ENCODE results near the gene PGC. TPM values are rescaled to one million over a fixed set of nuclear protein-coding genes. Genes with fewer than 3 reads are reported as not detected.

PGC gene
- polyA plus RNA-seq, 1 donor from 2014 or later: not detected

GRCh38 chr6:41722969-41723529 is 24.1 kb downstream of the PGC start:
- Mint-ChIP-seq H3K27me3 (no peaks in the 10 kb centered on the region), H3K4me3 (peak overlapping the region; percentile 88 to 98 (median 94)), H3K4me1 (peaks cover 58 to 73% (median 69%) of the 10 kb centered on the region in 3 donors), H3K9me3 (no peaks in the 10 kb centered on the region), H3K36me3 (peaks cover 3% of the 10 kb centered on the region), H3K27ac (peak overlapping the region; percentile 66 to 97 (median 97))

DNA sequence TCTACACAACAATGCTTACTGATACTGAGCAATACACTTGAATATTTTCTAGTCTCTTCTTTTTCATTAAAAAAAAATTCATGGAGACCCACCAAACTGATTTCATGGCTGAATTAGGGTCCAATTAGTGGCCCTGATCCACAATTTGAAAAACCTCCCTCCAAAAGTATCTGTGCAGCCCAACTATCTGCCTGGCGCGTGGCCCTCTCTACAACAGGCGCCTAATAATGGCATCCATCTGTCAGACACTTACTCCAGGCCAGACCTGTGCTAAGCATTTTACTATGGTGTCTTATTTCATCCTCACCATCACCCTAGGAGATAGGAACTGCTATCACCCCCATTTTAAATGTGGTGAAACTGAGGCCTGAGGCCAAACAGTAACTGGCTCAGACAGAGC is 25.8 kb downstream of the PGC start:
- H3K9me3 Mint-ChIP-seq: no peaks in the 10 kb centered on the region
- H3K4me1 Mint-ChIP-seq: peaks cover 62 to 77% (median 75%) of the 10 kb centered on the region in 3 donors
- peak overlapping the region in 2 of 3 donors; percentile 66 to 92 for H3K27ac Mint-ChIP-seq
- H3K4me3 Mint-ChIP-seq: peak overlapping the region; percentile 75 to 98 (median 92)
- H3K27me3 Mint-ChIP-seq: no peaks in the 10 kb centered on the region
- peaks cover 1% of the 10 kb centered on the region for H3K36me3 Mint-ChIP-seq

DNA sequence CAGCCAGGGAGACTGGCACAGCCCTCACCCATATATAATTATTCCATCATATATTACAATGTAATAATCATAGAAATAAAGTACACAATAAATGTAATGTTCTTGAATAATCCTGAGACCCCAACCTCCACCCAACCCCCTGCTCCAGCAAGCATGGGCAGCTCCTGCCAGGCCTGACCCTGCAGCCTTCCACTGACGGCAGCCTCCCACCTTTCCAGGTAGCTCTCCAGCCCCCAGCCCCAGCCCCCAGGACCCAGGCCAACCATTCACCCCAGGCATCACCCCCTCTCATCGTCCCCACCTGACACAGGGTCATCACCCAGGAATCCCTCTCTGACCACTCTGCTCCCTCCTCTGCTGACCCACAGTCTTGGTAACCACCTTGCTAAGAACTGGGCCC is 26.4 kb downstream of the PGC start:
- Mint-ChIP-seq H3K36me3 (peaks cover 1% of the 10 kb centered on the region), H3K9me3 (no peaks in the 10 kb centered on the region), H3K4me3 (peak overlapping the region; percentile 75 to 98 (median 92)), H3K27me3 (no peaks in the 10 kb centered on the region), H3K27ac (peak overlapping the region; percentile 66 to 92 (median 84)), H3K4me1 (peaks cover 61 to 79% (median 78%) of the 10 kb centered on the region in 3 donors)

GRCh38 chr6:41720262-41720620 is 27.0 kb downstream of the PGC start:
- no peaks in the 10 kb centered on the region for H3K27me3 Mint-ChIP-seq

GRCh38 chr6:41719436-41720261 is 27.5 kb downstream of the PGC start:
- Mint-ChIP-seq H3K4me1 (peaks cover 53 to 75% (median 73%) of the 10 kb centered on the region in 3 donors), H3K27me3 (no peaks in the 10 kb centered on the region), H3K36me3 (peaks cover 1% of the 10 kb centered on the region), H3K27ac (peak overlapping the region; percentile 66 to 91 (median 84)), H3K9me3 (no peaks in the 10 kb centered on the region), H3K4me3 (peak overlapping the region in 3 of 4 donors; percentile 65 to 94 (median 85))

More at GRCh38 chr6:41720262-41720620, 27.0 kb downstream of the PGC start:
- peaks cover 59 to 77% (median 76%) of the 10 kb centered on the region in 3 donors for H3K4me1 Mint-ChIP-seq
- peaks cover 1% of the 10 kb centered on the region for H3K36me3 Mint-ChIP-seq
- H3K9me3 Mint-ChIP-seq: no peaks in the 10 kb centered on the region
- H3K27ac Mint-ChIP-seq: peak overlapping the region; percentile 66 to 91 (median 84)
- H3K4me3 Mint-ChIP-seq: peak overlapping the region; percentile 22 to 94 (median 52)

DNA sequence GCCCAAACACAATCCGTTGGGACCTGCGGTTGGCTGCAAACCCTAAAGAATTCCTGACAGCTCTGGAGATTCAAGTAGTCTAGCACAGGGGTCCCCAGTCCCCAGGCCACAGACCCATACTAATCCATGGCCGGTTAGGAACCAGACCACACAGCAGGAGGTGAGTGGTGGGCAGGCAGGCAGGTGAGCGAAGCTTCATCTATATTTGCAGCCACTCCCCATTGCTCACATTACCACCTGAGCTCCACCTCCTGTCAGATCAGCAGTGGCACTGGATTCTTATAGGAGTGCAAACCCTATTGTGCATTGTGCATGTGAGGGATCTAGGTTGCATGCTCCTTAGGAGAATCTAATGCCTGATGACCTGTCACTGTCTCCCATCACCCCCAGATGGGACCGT is 28.4 kb downstream of the PGC start:
- Mint-ChIP-seq H3K27me3 (peaks cover 3% of the 10 kb centered on the region), H3K27ac (peak overlapping the region in 2 of 3 donors; percentile 66 to 73), H3K4me1 (peaks cover 54 to 77% (median 71%) of the 10 kb centered on the region in 3 donors), H3K9me3 (no peaks in the 10 kb centered on the region), H3K4me3 (peak overlapping the region in 3 of 4 donors; percentile 61 to 94 (median 70)), H3K36me3 (peaks cover under 1% of the 10 kb centered on the region)

DNA sequence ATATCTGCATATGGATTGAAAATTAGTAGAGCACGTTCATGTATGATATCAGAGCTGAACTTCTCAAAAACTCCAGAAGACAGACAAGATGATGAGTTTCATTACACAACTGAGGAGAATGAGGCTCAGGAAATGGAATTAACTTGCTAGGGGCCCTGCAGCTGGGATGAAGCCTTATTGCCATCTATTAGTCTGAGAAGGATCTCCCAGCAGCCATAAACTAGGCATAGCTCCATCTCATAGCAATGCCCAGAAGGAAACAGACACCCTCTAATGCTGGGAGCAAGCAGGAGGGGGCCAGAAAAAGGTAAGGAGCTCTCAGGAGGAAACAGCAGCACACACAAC is 29.8 kb downstream of the PGC start:
- Mint-ChIP-seq H3K27ac (peak overlapping the region; percentile 41 to 94 (median 66)), H3K36me3 (no peaks in the 10 kb centered on the region), H3K9me3 (no peaks in the 10 kb centered on the region), H3K4me1 (peaks cover 57 to 77% (median 67%) of the 10 kb centered on the region in 3 donors), H3K27me3 (peaks cover 3% of the 10 kb centered on the region), H3K4me3 (peak overlapping the region; percentile 67 to 87 (median 73))

- Mint-ChIP-seq H3K4me3 (peak overlapping the region; percentile 68 to 87 (median 73)), H3K4me1 (peaks cover 57 to 77% (median 62%) of the 10 kb centered on the region in 3 donors), H3K27me3 (peaks cover 3% of the 10 kb centered on the region)
These were observed 30.4 kb downstream of the PGC start for GRCh38 chr6:41716516-41717391.

DNA sequence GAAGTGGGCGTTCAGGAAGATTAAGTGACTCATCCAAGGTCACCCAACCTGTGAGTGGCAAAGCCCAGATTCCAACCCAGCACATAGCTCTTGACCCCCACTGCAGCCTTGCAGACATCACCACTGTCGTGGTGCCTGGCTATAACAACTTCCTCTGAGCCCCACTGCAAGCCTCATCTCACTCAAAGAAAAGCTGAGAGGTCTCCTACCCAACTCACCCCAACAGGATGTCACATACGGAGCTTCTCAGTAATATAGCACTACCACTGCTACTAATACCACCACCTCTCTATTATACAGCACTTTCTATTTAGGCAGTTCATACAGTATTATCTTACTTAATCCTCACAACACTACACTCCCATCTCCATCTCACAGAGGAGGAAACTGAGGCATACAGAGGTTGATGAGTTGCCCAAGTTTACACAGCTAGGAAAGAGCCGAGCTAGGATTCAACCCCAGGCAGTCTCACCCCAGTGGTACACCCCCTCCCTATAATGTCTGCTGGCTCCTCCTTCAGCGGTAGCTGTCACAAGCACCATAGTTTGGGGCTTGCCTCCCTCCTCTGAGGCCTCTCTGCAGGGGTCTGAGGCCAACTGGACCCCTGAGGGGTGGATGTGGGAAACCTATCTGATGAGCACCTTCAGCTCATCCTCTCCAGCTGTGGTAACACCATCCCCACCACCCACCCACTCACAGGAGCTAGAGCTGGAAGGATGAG is 31.2 kb downstream of the PGC start:
- Mint-ChIP-seq H3K27ac (peak overlapping the region; percentile 41 to 94 (median 66)), H3K36me3 (peaks cover 2% of the 10 kb centered on the region), H3K4me1 (peaks cover 50 to 73% (median 55%) of the 10 kb centered on the region in 3 donors), H3K9me3 (no peaks in the 10 kb centered on the region), H3K27me3 (peaks cover 3% of the 10 kb centered on the region), H3K4me3 (peak overlapping the region; percentile 22 to 87 (median 61))

More at GRCh38 chr6:41716516-41717391, 30.4 kb downstream of the PGC start:
- Mint-ChIP-seq H3K27ac (peak overlapping the region; percentile 41 to 94 (median 66)), H3K9me3 (no peaks in the 10 kb centered on the region), H3K36me3 (no peaks in the 10 kb centered on the region)

DNA sequence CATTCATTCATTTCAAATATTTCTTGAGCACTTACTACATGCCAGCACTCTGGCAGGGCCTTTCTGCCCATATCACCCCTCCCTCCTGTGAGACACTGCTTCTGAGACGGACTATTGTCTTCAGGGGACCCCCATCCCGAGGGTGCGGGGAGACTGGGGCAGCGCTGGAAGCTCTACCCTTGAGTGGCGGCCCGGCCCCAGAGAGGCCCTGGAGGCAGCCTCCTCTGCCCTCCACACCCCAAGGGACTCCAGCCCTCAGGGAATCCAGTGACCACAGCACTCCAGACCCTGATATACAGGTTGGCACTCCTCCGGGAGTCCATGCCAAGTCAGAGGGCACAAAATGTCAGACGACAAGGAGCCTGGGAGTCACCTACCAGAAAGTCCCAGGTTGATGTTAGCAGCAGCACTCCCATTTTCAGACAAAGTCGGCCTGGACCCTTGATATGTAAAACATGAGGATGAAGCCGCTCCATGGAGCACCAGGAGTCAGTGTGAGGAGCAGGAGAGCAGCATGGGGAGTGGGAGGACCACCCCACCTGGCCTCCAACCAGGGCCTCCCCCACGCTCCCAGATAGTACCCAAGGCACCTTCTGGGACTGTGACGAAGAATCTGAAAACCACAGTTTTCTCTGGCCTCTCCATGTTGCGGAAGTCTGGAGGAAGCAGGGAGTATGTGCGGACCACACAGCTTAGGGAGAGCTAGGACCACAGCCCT is 32.5 kb downstream of the PGC start:
- H3K27ac Mint-ChIP-seq: peak overlapping the region; percentile 41 to 87 (median 86)
- peaks cover 5% of the 10 kb centered on the region for H3K36me3 Mint-ChIP-seq

DNA sequence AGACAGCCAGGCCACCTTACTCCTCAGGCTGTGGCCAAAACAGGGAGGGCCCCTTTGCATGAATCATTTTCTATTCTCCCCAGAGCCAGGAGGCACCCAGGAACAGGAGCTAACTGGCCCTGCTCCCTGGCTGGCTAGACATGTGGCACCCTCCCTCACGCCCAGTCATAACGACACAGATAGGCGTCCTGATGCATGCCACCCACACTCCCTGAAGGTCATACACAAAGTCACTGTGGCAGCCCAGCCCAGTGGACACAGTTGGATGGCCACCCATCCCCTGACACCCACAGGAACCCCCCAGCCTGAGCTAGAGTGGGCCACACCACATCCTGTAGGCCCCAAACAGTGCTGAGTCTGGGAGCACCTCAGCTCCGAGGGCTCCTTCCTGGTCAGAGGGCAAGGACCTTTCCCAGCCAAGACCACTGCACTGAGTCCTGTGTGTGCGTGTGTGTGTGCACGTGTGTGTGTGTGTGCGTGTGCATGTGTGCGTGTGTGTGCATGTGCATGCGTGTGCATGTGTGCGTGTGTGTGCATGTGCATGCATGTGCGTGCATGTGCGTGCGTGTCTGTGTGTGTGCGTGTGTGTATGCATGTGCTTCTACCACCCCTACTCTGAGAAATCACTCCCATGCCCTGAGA is 33.4 kb downstream of the PGC start:
- H3K9me3 Mint-ChIP-seq: no peaks in the 10 kb centered on the region
- H3K36me3 Mint-ChIP-seq: peaks cover 5% of the 10 kb centered on the region
- H3K27me3 Mint-ChIP-seq: peaks cover 3% of the 10 kb centered on the region
- H3K27ac Mint-ChIP-seq: peak overlapping the region; percentile 41 to 92 (median 87)
- H3K4me3 Mint-ChIP-seq: peak overlapping the region; percentile 72 to 92 (median 79)
- peaks cover 44 to 69% (median 51%) of the 10 kb centered on the region in 3 donors for H3K4me1 Mint-ChIP-seq

More for the DNA sequence above, 32.5 kb downstream of the PGC start:
- Mint-ChIP-seq H3K4me3 (peak overlapping the region in 3 of 4 donors; percentile 73 to 92 (median 85)), H3K27me3 (peaks cover 3% of the 10 kb centered on the region), H3K9me3 (no peaks in the 10 kb centered on the region), H3K4me1 (peaks cover 49 to 71% (median 54%) of the 10 kb centered on the region in 3 donors)

DNA sequence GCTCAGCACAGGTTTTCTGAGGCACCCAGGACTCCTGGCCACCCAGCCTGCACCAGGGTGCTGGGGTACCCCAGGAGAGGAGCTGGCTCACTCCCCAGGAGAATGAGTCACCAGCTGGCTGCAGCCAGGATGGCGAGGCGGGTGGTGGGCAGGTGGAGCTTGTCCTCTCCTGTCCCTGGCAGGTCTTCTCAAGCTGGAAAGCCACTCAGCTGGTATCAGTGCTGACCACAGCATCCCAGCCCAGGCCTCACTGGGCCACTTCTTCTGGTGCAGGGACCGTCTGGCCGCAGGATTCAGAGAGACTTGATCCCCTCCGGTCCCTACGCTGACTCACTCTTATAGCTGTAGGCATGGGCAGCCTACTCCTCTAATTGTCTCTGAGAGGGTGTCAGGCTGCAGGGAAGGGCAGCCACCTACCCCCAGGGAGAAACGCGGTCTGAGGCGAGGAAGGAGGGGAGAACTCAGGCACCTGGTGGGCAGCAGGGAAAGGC is 34.0 kb downstream of the PGC start:
- peak overlapping the region; percentile 54 to 92 (median 79) for H3K4me3 Mint-ChIP-seq
- peaks cover 5% of the 10 kb centered on the region for H3K36me3 Mint-ChIP-seq
- peaks cover 50 to 71% (median 53%) of the 10 kb centered on the region in 3 donors for H3K4me1 Mint-ChIP-seq

GRCh38 chr6:41712651-41713103 is 34.5 kb downstream of the PGC start:
- H3K4me1 Mint-ChIP-seq: peaks cover 50 to 71% (median 56%) of the 10 kb centered on the region in 3 donors
- H3K27ac Mint-ChIP-seq: peak overlapping the region; percentile 41 to 92 (median 87)
- H3K4me3 Mint-ChIP-seq: peak overlapping the region in 2 of 4 donors; percentile 58 to 69
- peaks cover 4% of the 10 kb centered on the region for H3K27me3 Mint-ChIP-seq
- no peaks in the 10 kb centered on the region for H3K9me3 Mint-ChIP-seq
- H3K36me3 Mint-ChIP-seq: peaks cover 5% of the 10 kb centered on the region

More for the DNA sequence above, 34.0 kb downstream of the PGC start:
- H3K9me3 Mint-ChIP-seq: no peaks in the 10 kb centered on the region
- H3K27me3 Mint-ChIP-seq: peaks cover 4% of the 10 kb centered on the region
- peak overlapping the region; percentile 41 to 92 (median 87) for H3K27ac Mint-ChIP-seq
